GM19395 (cell line): ENCODE measurements around the gene KIF13A.
"Not testable (repeated sequence)": the region's sequence is repeated elsewhere in the genome, so short reads cannot be mapped to it uniquely, and the experiment has no call there.

Experiments used
- ATAC-seq: cut with Tn5 transposase; IDR thresholded peaks from one replicate; pipeline ENCODE4 v1.9.1; 2021; ENCODE audit warnings: mild to moderate bottlenecking, moderate library complexity; ENCODE audit not compliant: unreplicated experiment

Gene KIF13A

GRCh38 chr6:17971128-17972073 lies 16.0 kb downstream of the KIF13A start:
- no peak for ATAC-seq

- ATAC-seq = no peak
Measured at GRCh38 chr6:17968876-17969275, 18.6 kb downstream of the KIF13A start.

GRCh38 chr6:17967668-17968518 lies 19.5 kb downstream of the KIF13A start:
- no peak for ATAC-seq

- no peak for ATAC-seq
Measured at GRCh38 chr6:17966451-17966850, 21.0 kb downstream of the KIF13A start.

- ATAC-seq = no peak
Measured at GRCh38 chr6:17965397-17965796, 22.0 kb downstream of the KIF13A start.

GRCh38 chr6:17964633-17965032 lies 22.8 kb downstream of the KIF13A start:
- ATAC-seq = no peak

- ATAC-seq = no peak
Measured at GRCh38 chr6:17962436-17963031, 24.9 kb downstream of the KIF13A start.

- ATAC-seq = no peak
Measured at GRCh38 chr6:17959302-17959701, 28.1 kb downstream of the KIF13A start.

GRCh38 chr6:17957904-17958620 lies 29.4 kb downstream of the KIF13A start:
- ATAC-seq = peak; percentile 21

- peak; percentile 83 for ATAC-seq
Measured at GRCh38 chr6:17957498-17957897, 29.9 kb downstream of the KIF13A start.

GRCh38 chr6:17957086-17957485 lies 30.3 kb downstream of the KIF13A start:
- peak; percentile 12 for ATAC-seq

GRCh38 chr6:17950095-17950494 lies 37.3 kb downstream of the KIF13A start:
- ATAC-seq = no peak

GRCh38 chr6:17949168-17949567 lies 38.3 kb downstream of the KIF13A start:
- no peak for ATAC-seq

- ATAC-seq = no peak
Measured at GRCh38 chr6:17948725-17949124, 38.7 kb downstream of the KIF13A start.

- not testable (repeated sequence) for ATAC-seq
Measured at GRCh38 chr6:17947574-17947973, 39.9 kb downstream of the KIF13A start.

- ATAC-seq = no peak
Measured at GRCh38 chr6:17945575-17945974, 41.9 kb downstream of the KIF13A start.

- ATAC-seq = no peak
Measured at GRCh38 chr6:17945111-17945510, 42.3 kb downstream of the KIF13A start.

- ATAC-seq = no peak
Measured at GRCh38 chr6:17941318-17941717, 46.1 kb downstream of the KIF13A start.

- ATAC-seq = no peak
Measured at GRCh38 chr6:17940151-17940792, 47.2 kb downstream of the KIF13A start.

- ATAC-seq = no peak
Measured at GRCh38 chr6:17938901-17939300, 48.5 kb downstream of the KIF13A start.
